ENCODE measurements around the gene CEP85L. TPM values are rescaled to one million over a fixed set of nuclear protein-coding genes. Genes with fewer than 3 reads are reported as not detected.
A peak's percentile ranks its signal among the peaks of the same experiment; 100 is the strongest.

Gene CEP85L
- total and polyA plus RNA-seq, 4 donors, result 1.1 to 21.3 (median 9.4) TPM

GRCh38 chr6:118485601-118486550 lies 165.5 kb downstream of the CEP85L start:
- 74 to 75% methylated on average over 2 of the region's 2 CpGs for WGBS, 2 donors
- H3K27ac ChIP-seq (ENCODE audit: low read depth in 1 of 2, low read length in 2 of 2), result no peak overlapping the region
- H3K9me3 ChIP-seq (ENCODE audit: control insufficient read depth, low read length), result peaks cover 2% of the 10 kb centered on the region
- peaks cover 0 to 3% of the 10 kb centered on the region in 2 donors for H3K36me3 ChIP-seq (ENCODE audit: control insufficient read depth in 1 of 2, insufficient read depth in 2 of 2, low read length in 1 of 2)
- no peaks in the 10 kb centered on the region for H3K4me1 ChIP-seq (ENCODE audit: control insufficient read depth in 1 of 2, insufficient read depth in 2 of 2, low read length in 2 of 2)
- no peak for DNase-seq
- no peaks in the 10 kb centered on the region for H3K27me3 ChIP-seq (ENCODE audit: control insufficient read depth in 1 of 2, insufficient read depth in 2 of 2, low read length in 1 of 2)
- ATAC-seq (ENCODE audit: low FRiP score), result no peak
- intact Hi-C loops (cut with DNase I), result no loop called here
- H3K4me3 ChIP-seq (ENCODE audit: low read length in 2 of 2), result no peak overlapping the region

GRCh38 chr6:118476551-118476950 lies 174.8 kb downstream of the CEP85L start:
- WGBS, 2 donors, result 2 to 5% methylated on average over 3 of the region's 3 CpGs
- intact Hi-C loops (cut with DNase I), result no loop called here
- Histone ChIP-seq H3K36me3 (ENCODE audit: control insufficient read depth in 1 of 2, insufficient read depth in 2 of 2, low read length in 1 of 2) (no peaks in the 10 kb centered on the region), H3K4me3 (ENCODE audit: low read length in 2 of 2) (no peak overlapping the region), H3K27me3 (ENCODE audit: control insufficient read depth in 1 of 2, insufficient read depth in 2 of 2, low read length in 1 of 2) (no peaks in the 10 kb centered on the region), H3K4me1 (ENCODE audit: control insufficient read depth in 1 of 2, insufficient read depth in 2 of 2, low read length in 2 of 2) (peaks cover 5 to 6% of the 10 kb centered on the region in 2 donors), H3K9me3 (ENCODE audit: control insufficient read depth, low read length) (no peaks in the 10 kb centered on the region), H3K27ac (ENCODE audit: low read depth in 1 of 2, low read length in 2 of 2) (peak overlapping the region in 1 of 2 donors; percentile 28)
- DNase-seq (no peak), ATAC-seq (ENCODE audit: low FRiP score) (peak; percentile 59)

GRCh38 chr6:118473266-118473665 lies 178.1 kb downstream of the CEP85L start:
- no peaks in the 10 kb centered on the region for H3K27me3 ChIP-seq (ENCODE audit: control insufficient read depth in 1 of 2, insufficient read depth in 2 of 2, low read length in 1 of 2)
- intact Hi-C loops (cut with DNase I), result no loop called here
- H3K9me3 ChIP-seq (ENCODE audit: control insufficient read depth, low read length), result no peaks in the 10 kb centered on the region
- H3K4me1 ChIP-seq (ENCODE audit: control insufficient read depth in 1 of 2, insufficient read depth in 2 of 2, low read length in 2 of 2), result peaks cover 5 to 6% of the 10 kb centered on the region in 2 donors
- no peaks in the 10 kb centered on the region for H3K36me3 ChIP-seq (ENCODE audit: control insufficient read depth in 1 of 2, insufficient read depth in 2 of 2, low read length in 1 of 2)
- no peak for ATAC-seq (ENCODE audit: low FRiP score)
- no peak for DNase-seq
- no peak overlapping the region for H3K4me3 ChIP-seq (ENCODE audit: low read length in 2 of 2)
- H3K27ac ChIP-seq (ENCODE audit: low read depth in 1 of 2, low read length in 2 of 2), result peak overlapping the region in 1 of 2 donors; percentile 67

- Histone ChIP-seq H3K27me3 (ENCODE audit: control insufficient read depth in 1 of 2, insufficient read depth in 2 of 2, low read length in 1 of 2) (no peaks in the 10 kb centered on the region), H3K27ac (ENCODE audit: low read depth in 1 of 2, low read length in 2 of 2) (no peak overlapping the region), H3K4me3 (ENCODE audit: low read length in 2 of 2) (no peak overlapping the region), H3K9me3 (ENCODE audit: control insufficient read depth, low read length) (no peaks in the 10 kb centered on the region), H3K4me1 (ENCODE audit: control insufficient read depth in 1 of 2, insufficient read depth in 2 of 2, low read length in 2 of 2) (peaks cover 5 to 6% of the 10 kb centered on the region in 2 donors), H3K36me3 (ENCODE audit: control insufficient read depth in 1 of 2, insufficient read depth in 2 of 2, low read length in 1 of 2) (peaks cover 0 to 3% of the 10 kb centered on the region in 2 donors)
- ATAC-seq (ENCODE audit: low FRiP score) (no peak), DNase-seq (no peak)
- intact Hi-C loops (cut with DNase I), result no loop called here
- WGBS, 2 donors, result 97 to 98% methylated on average over 4 of the region's 4 CpGs
Measured at GRCh38 chr6:118469468-118469867, 181.9 kb downstream of the CEP85L start.

GRCh38 chr6:118468682-118469465 lies 182.5 kb downstream of the CEP85L start:
- ATAC-seq (ENCODE audit: low FRiP score) (no peak), DNase-seq (no peak)
- peaks cover 0 to 3% of the 10 kb centered on the region in 2 donors for H3K36me3 ChIP-seq (ENCODE audit: control insufficient read depth in 1 of 2, insufficient read depth in 2 of 2, low read length in 1 of 2)
- peaks cover 3 to 6% of the 10 kb centered on the region in 2 donors for H3K4me1 ChIP-seq (ENCODE audit: control insufficient read depth in 1 of 2, insufficient read depth in 2 of 2, low read length in 2 of 2)
- H3K9me3 ChIP-seq (ENCODE audit: control insufficient read depth, low read length), result no peaks in the 10 kb centered on the region
- no peaks in the 10 kb centered on the region for H3K27me3 ChIP-seq (ENCODE audit: control insufficient read depth in 1 of 2, insufficient read depth in 2 of 2, low read length in 1 of 2)
- intact Hi-C loops (cut with DNase I), result no loop called here
- no peak overlapping the region for H3K27ac ChIP-seq (ENCODE audit: low read depth in 1 of 2, low read length in 2 of 2)
- no peak overlapping the region for H3K4me3 ChIP-seq (ENCODE audit: low read length in 2 of 2)
- 80% methylated on average over 4 of the region's 4 CpGs for WGBS, 2 donors

- DNase-seq (no peak), ATAC-seq (ENCODE audit: low FRiP score) (no peak)
- no peak overlapping the region for H3K27ac ChIP-seq (ENCODE audit: low read depth in 1 of 2, low read length in 2 of 2)
- no peaks in the 10 kb centered on the region for H3K27me3 ChIP-seq (ENCODE audit: control insufficient read depth in 1 of 2, insufficient read depth in 2 of 2, low read length in 1 of 2)
- H3K4me1 ChIP-seq (ENCODE audit: control insufficient read depth in 1 of 2, insufficient read depth in 2 of 2, low read length in 2 of 2), result no peaks in the 10 kb centered on the region
- no peaks in the 10 kb centered on the region for H3K9me3 ChIP-seq (ENCODE audit: control insufficient read depth, low read length)
- H3K36me3 ChIP-seq (ENCODE audit: control insufficient read depth in 1 of 2, insufficient read depth in 2 of 2, low read length in 1 of 2), result peaks cover 0 to 3% of the 10 kb centered on the region in 2 donors
- no peak overlapping the region for H3K4me3 ChIP-seq (ENCODE audit: low read length in 2 of 2)
- intact Hi-C loops (cut with DNase I), result no loop called here
Measured at GRCh38 chr6:118467181-118467580, 184.2 kb downstream of the CEP85L start.

- intact Hi-C loops (cut with DNase I), result no loop called here
- no peaks in the 10 kb centered on the region for H3K27me3 ChIP-seq (ENCODE audit: control insufficient read depth in 1 of 2, insufficient read depth in 2 of 2, low read length in 1 of 2)
- H3K27ac ChIP-seq (ENCODE audit: low read depth in 1 of 2, low read length in 2 of 2), result no peak overlapping the region
- peaks cover 0 to 3% of the 10 kb centered on the region in 2 donors for H3K36me3 ChIP-seq (ENCODE audit: control insufficient read depth in 1 of 2, insufficient read depth in 2 of 2, low read length in 1 of 2)
- H3K9me3 ChIP-seq (ENCODE audit: control insufficient read depth, low read length), result no peaks in the 10 kb centered on the region
- H3K4me3 ChIP-seq (ENCODE audit: low read length in 2 of 2), result no peak overlapping the region
- no peak for ATAC-seq (ENCODE audit: low FRiP score)
- WGBS, 2 donors, result 96 to 97% methylated on average over 2 of the region's 2 CpGs
- H3K4me1 ChIP-seq (ENCODE audit: control insufficient read depth in 1 of 2, insufficient read depth in 2 of 2, low read length in 2 of 2), result no peaks in the 10 kb centered on the region
- DNase-seq, result no peak
Measured at GRCh38 chr6:118464620-118465019, 186.8 kb downstream of the CEP85L start.

- Histone ChIP-seq H3K4me3 (ENCODE audit: low read length in 2 of 2) (no peak overlapping the region), H3K36me3 (ENCODE audit: control insufficient read depth in 1 of 2, insufficient read depth in 2 of 2, low read length in 1 of 2) (no peaks in the 10 kb centered on the region), H3K4me1 (ENCODE audit: control insufficient read depth in 1 of 2, insufficient read depth in 2 of 2, low read length in 2 of 2) (no peaks in the 10 kb centered on the region), H3K27me3 (ENCODE audit: control insufficient read depth in 1 of 2, insufficient read depth in 2 of 2, low read length in 1 of 2) (no peaks in the 10 kb centered on the region), H3K27ac (ENCODE audit: low read depth in 1 of 2, low read length in 2 of 2) (no peak overlapping the region), H3K9me3 (ENCODE audit: control insufficient read depth, low read length) (no peaks in the 10 kb centered on the region)
- ATAC-seq (ENCODE audit: low FRiP score), result no peak
- 89 to 94% methylated on average over 2 of the region's 2 CpGs for WGBS, 2 donors
- DNase-seq, result no peak
- intact Hi-C loops (cut with DNase I), result no loop called here
Measured at GRCh38 chr6:118460958-118461470, 190.4 kb downstream of the CEP85L start.
